Endodermal cell (in vitro differentiated cells): ENCODE data around the gene TEX48. TPM values are rescaled to one million over a fixed set of nuclear protein-coding genes. Genes with fewer than 3 reads are reported as not detected.
A peak's percentile ranks its signal among the peaks of the same experiment; 100 is the strongest.

Experiments used
- DNase-seq: peaks from one replicate; pipeline ENCODE4 v3.0.0-alpha.2; 2017
- H3K27ac ChIP-seq: 2 replicates; pipeline ENCODE4 v1.5.1; 2013; ENCODE audit warnings: mild to moderate bottlenecking, low read depth, low read length, moderate library complexity
- H3K27me3 ChIP-seq: 2 replicates; pipeline ENCODE4 v1.6.1; 2013; ENCODE audit warnings: mild to moderate bottlenecking, low read length, moderate library complexity; ENCODE audit not compliant: insufficient read depth, control insufficient read depth, poor library complexity, severe bottlenecking
- H3K36me3 ChIP-seq: 2 replicates; pipeline ENCODE4 v1.7.0; 2013; ENCODE audit warnings: mild to moderate bottlenecking, low read length, moderate library complexity; ENCODE audit not compliant: control insufficient read depth, insufficient read depth
- H3K4me1 ChIP-seq: one replicate; pipeline ENCODE4 v1.7.0; 2013; ENCODE audit warnings: low read length; ENCODE audit not compliant: control insufficient read depth, insufficient read depth
- H3K4me3 ChIP-seq: 2 replicates; pipeline ENCODE4 v1.5.1; 2013; ENCODE audit warnings: mild to moderate bottlenecking, low read length, moderate library complexity
- H3K9ac ChIP-seq: 2 replicates; pipeline ENCODE4 v1.6.1; 2013; ENCODE audit warnings: mild to moderate bottlenecking, low read length, moderate library complexity; ENCODE audit not compliant: poor library complexity, severe bottlenecking; ENCODE audit errors: extremely low read depth
- H3K9me3 ChIP-seq: 2 replicates; pipeline ENCODE4 v1.6.1; 2013; ENCODE audit warnings: mild to moderate bottlenecking, low read length, moderate library complexity; ENCODE audit not compliant: control insufficient read depth
- H3K27ac Mint-ChIP-seq: 2 replicates; pipeline ENCODE4 v1.8.0; 2020; ENCODE audit warnings: mixed read lengths
- H3K27me3 Mint-ChIP-seq: 2 replicates; pipeline ENCODE4 v1.8.0; 2021; ENCODE audit warnings: mild to moderate bottlenecking, mixed read lengths; ENCODE audit not compliant: insufficient read depth
- H3K36me3 Mint-ChIP-seq: 2 replicates; pipeline ENCODE4 v1.8.0; 2020; ENCODE audit warnings: low read depth, mixed read lengths
- H3K4me1 Mint-ChIP-seq: 2 replicates; pipeline ENCODE4 v1.8.0; 2020; ENCODE audit warnings: mixed read lengths
- H3K4me3 Mint-ChIP-seq: 2 replicates; pipeline ENCODE4 v1.8.0; 2020; ENCODE audit warnings: mild to moderate bottlenecking, moderate library complexity, mixed read lengths
- H3K9me3 Mint-ChIP-seq: 2 replicates; pipeline ENCODE4 v1.8.0; 2020; ENCODE audit warnings: mild to moderate bottlenecking, mixed read lengths
- CTCF ChIP-seq: fragments of 200-600 bp; sonication (generic); conservative IDR thresholded peaks from 2 replicates; pipeline ENCODE4 v1.5.0; 2021; ENCODE audit warnings: antibody characterized with exemption, mild to moderate bottlenecking
- WGBS, 2 experiments: methylation state at CpG; one replicate each; pipeline versions ENCODE4 v1.1.5 to v1.1.7; 2013; ENCODE audit warnings: missing lambda C conversion rate in 2 of 2, mixed read lengths in 1 of 2; ENCODE audit not compliant: insufficient coverage in 1 of 2, insufficient read length in 1 of 2; 5-methylcytosine and 5-hydroxymethylcytosine counted together
- total RNA-seq, 2 donors: library from RNA; stranded (reverse); fragmentation: NEBNext Ultra II Directional in 1 of 2; extraction: Animal tissue kit (Norgen Biotek cat#: 25700) in 1 of 2; gene quantifications; 2 replicates in 1 of 2; 3 replicates in 1 of 2; pipeline ENCODE4 v1.2.1, GENCODE V29; 2021

The TEX48 gene
- total RNA-seq, 2 donors from 2014 or later, result not detected

GRCh38 chr9:114626415-114627020, 55.5 kb downstream of the TEX48 start:
- no peak for DNase-seq
- Histone ChIP-seq H3K27ac (no peak overlapping the region), H3K4me1 (no peaks in the 10 kb centered on the region), H3K9ac (no peak overlapping the region), H3K4me3 (no peak overlapping the region), H3K36me3 (peaks cover 16% of the 10 kb centered on the region), H3K9me3 (no peaks in the 10 kb centered on the region), H3K27me3 (no peaks in the 10 kb centered on the region)
- Mint-ChIP-seq H3K4me3 (no peak overlapping the region), H3K27ac (no peak overlapping the region), H3K9me3 (no peaks in the 10 kb centered on the region), H3K4me1 (no peaks in the 10 kb centered on the region), H3K27me3 (no peaks in the 10 kb centered on the region), H3K36me3 (peaks cover 39% of the 10 kb centered on the region)
- no peak for TF ChIP-seq CTCF
- 91 to 96% methylated on average over 4 of the region's 4 CpGs for WGBS, 2 experiments

GRCh38 chr9:114624677-114625076, 57.3 kb downstream of the TEX48 start:
- H3K36me3 Mint-ChIP-seq, result peaks cover 37% of the 10 kb centered on the region
- no peak for TF ChIP-seq CTCF
- H3K27me3 Mint-ChIP-seq, result no peaks in the 10 kb centered on the region
- DNase-seq, result no peak
- 95 to 100% methylated on average over 2 of the region's 2 CpGs for WGBS, 2 experiments
- H3K4me1 Mint-ChIP-seq, result no peaks in the 10 kb centered on the region
- H3K27ac Mint-ChIP-seq, result no peak overlapping the region
- Histone ChIP-seq H3K9me3 (no peaks in the 10 kb centered on the region), H3K4me1 (no peaks in the 10 kb centered on the region), H3K9ac (no peak overlapping the region), H3K27me3 (no peaks in the 10 kb centered on the region), H3K27ac (no peak overlapping the region), H3K36me3 (peaks cover 16% of the 10 kb centered on the region), H3K4me3 (no peak overlapping the region)
- H3K4me3 Mint-ChIP-seq, result no peak overlapping the region
- no peaks in the 10 kb centered on the region for H3K9me3 Mint-ChIP-seq

- Mint-ChIP-seq H3K27ac (peak overlapping the region; percentile 39), H3K27me3 (no peaks in the 10 kb centered on the region), H3K9me3 (no peaks in the 10 kb centered on the region), H3K36me3 (peaks cover 44% of the 10 kb centered on the region), H3K4me3 (no peak overlapping the region), H3K4me1 (no peaks in the 10 kb centered on the region)
- no peak for TF ChIP-seq CTCF
- H3K9ac ChIP-seq, result no peak overlapping the region
- no peaks in the 10 kb centered on the region for H3K9me3 ChIP-seq
- H3K4me3 ChIP-seq, result no peak overlapping the region
- H3K36me3 ChIP-seq, result peaks cover 6% of the 10 kb centered on the region
- H3K4me1 ChIP-seq, result no peaks in the 10 kb centered on the region
- H3K27ac ChIP-seq, result no peak overlapping the region
- no peaks in the 10 kb centered on the region for H3K27me3 ChIP-seq
- WGBS, 2 experiments, result 93 to 100% methylated on average over 2 of the region's 2 CpGs
- no peak for DNase-seq
These were observed 59.9 kb downstream of the TEX48 start for GRCh38 chr9:114621975-114622609.
